Stimulated activated naive B cell treated with anti-CD40 and anti-IgM and Interleukin-4, amounts not matched to agents 10 μg/mL and 1 μg/mL and 100 μg/mL, for 72 hours (primary cell): ENCODE data around the gene CACNA1D.

Experiments
- ATAC-seq, 2 donors: fragments of 150-1000 bp; cut with Tn5 transposase; replicated peaks; 2 replicates each; pipeline ENCODE4 v1.10.0; 2021; ENCODE audit warnings: moderate library complexity in 1 of 2
- DNase-seq: peaks from one replicate; pipeline ENCODE4 v3.0.0; 2021
- H3K27ac Mint-ChIP-seq: one replicate; pipeline ENCODE4 v1.8.0; 2022; ENCODE audit warnings: mild to moderate bottlenecking, mixed read lengths
- H3K27me3 Mint-ChIP-seq, 2 donors: one replicate each; pipeline ENCODE4 v1.8.0; 2022; ENCODE audit warnings: mixed read lengths in 2 of 2
- H3K36me3 Mint-ChIP-seq, 2 donors: one replicate each; pipeline ENCODE4 v1.8.0; 2022; ENCODE audit warnings: mixed read lengths in 2 of 2, mild to moderate bottlenecking in 1 of 2
- H3K4me1 Mint-ChIP-seq, 2 donors: one replicate each; pipeline ENCODE4 v1.8.0; 2022; ENCODE audit warnings: mixed read lengths in 2 of 2, mild to moderate bottlenecking in 1 of 2
- H3K4me3 Mint-ChIP-seq, 2 donors: one replicate each; pipeline ENCODE4 v1.8.0; 2022; ENCODE audit warnings: mild to moderate bottlenecking in 2 of 2, mixed read lengths in 2 of 2, moderate library complexity in 1 of 2
- H3K9me3 Mint-ChIP-seq, 2 donors: one replicate each; pipeline ENCODE4 v1.8.0; 2022; ENCODE audit warnings: mixed read lengths in 2 of 2, mild to moderate bottlenecking in 1 of 2

The CACNA1D gene

DNA sequence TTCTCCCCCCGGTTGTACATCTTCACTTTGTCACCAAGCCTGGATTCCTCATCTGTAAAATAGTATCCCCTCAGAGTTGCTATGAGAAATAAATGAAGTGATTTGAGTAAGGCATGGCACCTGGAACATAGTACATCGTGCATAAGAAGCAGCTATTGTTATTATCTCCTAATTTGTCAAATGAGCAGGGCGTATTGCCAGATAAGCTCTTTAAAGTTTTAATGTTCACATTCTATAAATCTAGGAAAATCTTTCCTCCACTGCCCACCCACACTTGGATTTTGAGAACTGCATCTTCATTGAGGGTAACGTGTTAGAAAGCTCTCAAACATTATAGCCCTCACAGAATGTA lies 32.3 kb downstream of the CACNA1D start:
- no peaks in the 10 kb centered on the region for H3K4me1 Mint-ChIP-seq
- H3K36me3 Mint-ChIP-seq: no peaks in the 10 kb centered on the region
- no peak for ATAC-seq
- peaks cover 12 to 32% of the 10 kb centered on the region in 2 donors for H3K27me3 Mint-ChIP-seq
- no peak overlapping the region for H3K27ac Mint-ChIP-seq
- H3K9me3 Mint-ChIP-seq: no peaks in the 10 kb centered on the region
- no peak for DNase-seq
- no peak overlapping the region for H3K4me3 Mint-ChIP-seq

DNA sequence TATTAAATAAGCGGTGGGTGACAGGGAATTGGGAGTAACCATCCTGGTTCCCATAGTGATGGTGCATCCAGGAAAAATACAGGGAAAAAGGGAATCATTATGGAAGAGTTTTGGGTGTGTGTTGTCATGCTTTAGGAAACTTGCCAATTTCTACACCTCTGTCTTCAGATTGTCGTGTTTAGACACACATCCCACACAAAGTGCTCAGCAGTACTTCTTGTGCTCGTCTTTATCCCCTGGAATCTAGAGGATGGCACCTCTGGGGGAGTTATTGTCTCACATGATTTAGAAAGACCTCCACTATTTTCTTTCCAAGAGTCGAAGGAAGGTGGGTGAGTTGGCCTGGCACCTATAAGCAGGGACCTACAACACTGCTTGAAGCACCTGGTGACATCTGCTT lies 35.8 kb downstream of the CACNA1D start:
- DNase-seq (no peak), ATAC-seq (no peak)
- Mint-ChIP-seq H3K27ac (no peak overlapping the region), H3K27me3 (peaks cover 11 to 32% of the 10 kb centered on the region in 2 donors), H3K9me3 (no peaks in the 10 kb centered on the region), H3K4me3 (no peak overlapping the region), H3K36me3 (no peaks in the 10 kb centered on the region), H3K4me1 (no peaks in the 10 kb centered on the region)

DNA sequence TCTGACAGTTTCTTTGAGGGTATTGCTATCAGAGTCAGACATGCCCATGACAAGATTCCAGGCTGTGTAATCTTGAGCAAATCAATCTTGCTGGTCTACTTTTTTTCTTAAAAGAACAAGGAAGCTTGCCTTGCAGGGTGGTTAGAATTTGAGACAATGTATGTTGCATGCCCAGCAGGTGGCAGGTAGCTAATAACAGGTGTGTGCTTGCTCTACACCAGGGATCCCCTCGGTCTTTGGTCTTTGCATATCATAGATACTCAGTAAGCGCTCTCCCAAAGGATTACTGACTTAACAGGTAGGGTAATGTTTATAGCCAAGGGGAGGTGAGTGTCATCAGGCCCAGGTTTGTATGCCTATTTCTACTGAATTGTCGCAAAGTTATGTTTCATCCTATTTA lies 37.3 kb downstream of the CACNA1D start:
- ATAC-seq: no peak

DNA sequence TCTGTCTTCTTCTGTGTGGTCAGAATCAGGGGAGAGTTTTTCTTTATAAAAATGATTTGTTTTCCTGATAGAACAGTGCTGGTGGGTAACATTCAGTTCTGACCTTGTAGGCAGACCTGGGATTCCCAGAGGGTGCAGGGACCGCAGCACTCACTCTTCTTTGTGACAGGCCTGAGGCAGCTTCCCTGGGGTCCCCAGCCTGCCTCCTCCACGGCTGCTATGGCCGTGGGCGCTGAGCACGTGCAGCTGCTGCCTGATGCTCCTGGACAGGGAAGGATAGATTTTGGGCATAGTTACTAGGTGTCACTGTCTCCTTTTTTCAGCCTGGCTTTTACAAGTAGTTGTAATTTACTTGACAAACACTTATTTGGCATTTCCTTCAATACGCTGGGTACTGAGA lies 39.1 kb downstream of the CACNA1D start:
- H3K27me3 Mint-ChIP-seq: peaks cover 13 to 30% of the 10 kb centered on the region in 2 donors
- H3K9me3 Mint-ChIP-seq: no peaks in the 10 kb centered on the region
- DNase-seq (no peak), ATAC-seq (no peak)
- H3K4me3 Mint-ChIP-seq: no peak overlapping the region
- H3K27ac Mint-ChIP-seq: no peak overlapping the region
- no peaks in the 10 kb centered on the region for H3K4me1 Mint-ChIP-seq
- no peaks in the 10 kb centered on the region for H3K36me3 Mint-ChIP-seq

More for the DNA sequence above, 37.3 kb downstream of the CACNA1D start:
- Mint-ChIP-seq H3K27ac (no peak overlapping the region), H3K9me3 (no peaks in the 10 kb centered on the region), H3K27me3 (peaks cover 12 to 28% of the 10 kb centered on the region in 2 donors), H3K36me3 (no peaks in the 10 kb centered on the region), H3K4me3 (no peak overlapping the region), H3K4me1 (no peaks in the 10 kb centered on the region)
- DNase-seq: no peak

DNA sequence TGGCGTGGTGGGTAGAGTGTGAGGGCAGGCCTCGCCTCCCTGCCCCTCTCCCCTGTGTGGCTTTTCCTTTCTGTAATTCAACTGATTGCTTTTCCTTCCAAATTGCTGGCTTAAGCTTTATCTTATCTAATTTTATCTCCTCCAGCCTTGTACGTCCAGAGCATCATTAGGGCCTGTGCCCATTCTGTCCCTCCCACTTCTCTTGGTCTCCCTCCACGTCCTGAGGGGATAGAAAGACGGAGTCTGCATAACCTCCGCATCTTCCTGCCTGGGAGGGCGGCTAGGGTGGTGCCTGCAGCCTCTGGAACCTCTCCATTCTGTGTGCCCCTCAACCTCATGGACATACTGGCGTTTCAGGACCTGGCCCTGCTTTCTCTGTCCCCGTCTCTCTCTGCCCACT lies 39.8 kb downstream of the CACNA1D start:
- ATAC-seq (no peak), DNase-seq (no peak)
- Mint-ChIP-seq H3K36me3 (no peaks in the 10 kb centered on the region), H3K27me3 (peaks cover 19 to 33% of the 10 kb centered on the region in 2 donors), H3K4me3 (no peak overlapping the region), H3K9me3 (no peaks in the 10 kb centered on the region), H3K4me1 (no peaks in the 10 kb centered on the region), H3K27ac (no peak overlapping the region)

DNA sequence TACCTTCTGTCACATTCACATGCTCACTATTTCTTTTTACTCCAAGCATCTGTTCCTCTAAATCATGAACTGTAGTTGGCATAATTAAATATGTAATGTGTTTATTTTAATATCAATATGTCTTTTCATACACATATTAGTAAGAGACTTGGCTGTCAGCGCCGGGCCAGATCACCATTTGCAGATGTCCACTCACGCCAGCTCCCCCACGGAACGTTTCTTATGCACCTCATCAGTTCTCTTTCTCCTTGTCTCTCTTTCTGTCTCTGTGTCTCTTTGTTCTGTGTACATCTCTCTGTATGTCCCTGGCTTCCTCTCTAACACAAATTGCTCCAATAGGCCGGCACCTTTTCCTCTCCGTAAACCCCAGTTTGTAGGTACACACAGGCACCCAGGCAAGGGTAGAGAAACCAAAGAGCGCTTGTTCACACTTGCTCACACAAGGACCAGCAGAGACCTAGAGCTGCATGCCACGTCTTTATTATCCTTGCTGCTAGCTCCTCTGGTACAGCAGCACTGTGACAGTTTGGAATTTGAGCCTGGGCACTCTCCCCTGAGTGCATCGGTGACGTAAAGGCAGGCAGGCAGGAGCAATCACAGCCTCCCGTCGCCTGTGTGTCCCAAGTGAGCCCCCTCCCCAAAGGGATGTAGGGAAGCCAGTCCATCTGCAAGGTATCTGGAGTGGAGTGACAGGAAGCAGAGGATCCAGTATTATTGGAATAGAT lies 40.4 kb downstream of the CACNA1D start:
- Mint-ChIP-seq H3K27ac (no peak overlapping the region), H3K27me3 (peaks cover 24 to 34% of the 10 kb centered on the region in 2 donors), H3K9me3 (no peaks in the 10 kb centered on the region), H3K4me3 (no peak overlapping the region), H3K4me1 (no peaks in the 10 kb centered on the region), H3K36me3 (no peaks in the 10 kb centered on the region)
- DNase-seq: no peak
- no peak for ATAC-seq

DNA sequence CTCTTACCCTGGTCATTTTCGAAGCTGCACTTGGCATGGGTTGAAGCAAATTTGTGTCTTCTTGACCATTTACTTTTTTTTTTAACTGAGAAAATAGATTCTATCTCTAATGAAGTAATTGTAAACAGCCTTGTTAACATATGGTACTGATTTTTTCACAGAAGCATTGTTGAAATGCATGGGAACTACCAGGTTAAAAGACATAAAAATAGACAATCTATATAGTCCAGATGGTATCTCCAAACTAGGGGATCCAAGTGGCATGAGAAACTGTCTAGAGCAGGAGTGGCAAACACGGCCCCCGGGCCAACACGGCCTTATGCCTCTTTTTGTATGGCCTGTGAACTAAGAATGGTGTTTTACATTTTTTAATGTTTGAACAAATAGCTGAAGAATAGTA lies 41.9 kb downstream of the CACNA1D start:
- ATAC-seq (no peak), DNase-seq (no peak)
- no peaks in the 10 kb centered on the region for H3K4me1 Mint-ChIP-seq
- no peak overlapping the region for H3K27ac Mint-ChIP-seq
- H3K9me3 Mint-ChIP-seq: no peaks in the 10 kb centered on the region
- no peaks in the 10 kb centered on the region for H3K36me3 Mint-ChIP-seq
- H3K4me3 Mint-ChIP-seq: no peak overlapping the region
- H3K27me3 Mint-ChIP-seq: peaks cover 22 to 26% of the 10 kb centered on the region in 2 donors

DNA sequence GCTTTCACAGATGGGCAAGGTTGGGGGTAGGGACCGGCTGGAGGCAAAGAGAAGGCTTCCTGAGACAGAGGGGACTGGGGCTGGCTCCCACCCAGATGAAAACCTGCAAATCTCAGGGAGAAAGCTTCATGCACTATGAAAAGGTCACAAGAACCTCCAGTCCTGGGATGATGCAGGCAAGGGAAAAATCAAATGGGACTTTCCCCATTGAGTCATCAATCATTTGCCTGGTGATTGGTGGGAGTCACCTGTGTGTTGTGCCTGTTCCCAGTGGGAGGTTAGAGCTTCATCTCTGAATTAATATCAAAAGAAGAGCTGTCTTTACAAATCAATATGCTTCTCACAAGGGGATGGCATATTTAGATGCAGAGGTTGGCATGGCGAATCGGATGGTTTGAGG lies 49.9 kb downstream of the CACNA1D start:
- Mint-ChIP-seq H3K4me3 (no peak overlapping the region), H3K9me3 (no peaks in the 10 kb centered on the region), H3K36me3 (no peaks in the 10 kb centered on the region), H3K27ac (no peak overlapping the region), H3K4me1 (peaks cover 0 to 4% of the 10 kb centered on the region in 2 donors), H3K27me3 (peaks cover 25 to 40% of the 10 kb centered on the region in 2 donors)
- DNase-seq (no peak), ATAC-seq (peak in 1 of 2 donors; percentile 22)

DNA sequence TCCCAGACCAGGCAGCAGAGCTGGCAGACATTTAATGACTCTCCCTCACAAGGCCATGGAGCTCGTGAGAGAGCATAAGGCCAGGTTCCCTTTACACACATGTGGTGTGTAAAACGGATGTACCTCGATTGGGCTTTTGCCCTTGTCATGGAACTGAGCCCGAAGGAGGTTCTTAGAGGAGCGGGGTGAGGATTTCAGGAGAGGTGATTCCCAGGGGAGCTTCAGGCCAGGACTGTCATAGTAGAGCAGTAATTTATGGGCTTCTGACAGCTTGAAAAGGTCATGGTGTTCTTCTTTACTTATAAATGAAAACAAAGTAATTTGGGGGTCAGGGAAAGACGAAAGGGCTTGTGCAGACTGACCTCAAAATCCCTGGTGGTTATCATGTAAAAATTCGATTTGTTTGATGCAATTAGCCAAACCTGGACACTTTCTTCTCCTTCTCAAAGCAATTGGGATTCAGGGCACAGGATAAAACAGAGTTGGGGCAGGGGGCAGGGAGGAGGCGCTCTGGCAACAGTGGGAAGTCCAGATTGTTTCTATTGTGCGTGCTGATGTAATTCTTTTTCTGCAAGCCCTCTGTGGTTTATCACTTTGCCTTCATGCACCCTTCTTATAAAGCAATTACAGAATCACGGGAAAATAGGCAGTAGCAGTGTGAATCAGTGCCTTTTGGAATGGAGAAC lies 51.0 kb downstream of the CACNA1D start:
- Mint-ChIP-seq H3K36me3 (no peaks in the 10 kb centered on the region), H3K27me3 (peaks cover 25 to 36% of the 10 kb centered on the region in 2 donors), H3K9me3 (no peaks in the 10 kb centered on the region), H3K4me1 (peaks cover 0 to 4% of the 10 kb centered on the region in 2 donors), H3K4me3 (no peak overlapping the region), H3K27ac (no peak overlapping the region)
- ATAC-seq (no peak), DNase-seq (no peak)

DNA sequence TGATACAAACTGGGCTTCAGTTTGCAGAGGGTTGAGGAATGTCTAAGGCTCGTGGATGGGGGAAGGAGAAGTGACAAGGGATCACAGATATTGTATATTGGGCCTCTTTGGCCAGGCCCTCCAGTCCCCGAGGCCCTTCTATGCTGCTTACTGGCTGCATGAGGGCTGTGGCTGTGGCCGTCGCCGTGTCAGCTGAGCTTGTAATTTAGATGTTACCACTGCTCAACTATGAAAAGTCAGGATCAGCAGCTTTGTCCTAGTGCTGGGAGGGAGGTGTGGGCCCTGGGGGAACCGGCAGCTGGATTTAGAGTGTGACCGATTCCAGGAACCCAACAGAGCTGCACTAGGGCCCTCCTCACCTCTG lies 51.6 kb downstream of the CACNA1D start:
- no peaks in the 10 kb centered on the region for H3K36me3 Mint-ChIP-seq
- no peak overlapping the region for H3K4me3 Mint-ChIP-seq
- no peaks in the 10 kb centered on the region for H3K9me3 Mint-ChIP-seq
- no peak overlapping the region for H3K27ac Mint-ChIP-seq
- H3K4me1 Mint-ChIP-seq: peaks cover 0 to 4% of the 10 kb centered on the region in 2 donors
- ATAC-seq: no peak
- peaks cover 26 to 36% of the 10 kb centered on the region in 2 donors for H3K27me3 Mint-ChIP-seq
- no peak for DNase-seq

DNA sequence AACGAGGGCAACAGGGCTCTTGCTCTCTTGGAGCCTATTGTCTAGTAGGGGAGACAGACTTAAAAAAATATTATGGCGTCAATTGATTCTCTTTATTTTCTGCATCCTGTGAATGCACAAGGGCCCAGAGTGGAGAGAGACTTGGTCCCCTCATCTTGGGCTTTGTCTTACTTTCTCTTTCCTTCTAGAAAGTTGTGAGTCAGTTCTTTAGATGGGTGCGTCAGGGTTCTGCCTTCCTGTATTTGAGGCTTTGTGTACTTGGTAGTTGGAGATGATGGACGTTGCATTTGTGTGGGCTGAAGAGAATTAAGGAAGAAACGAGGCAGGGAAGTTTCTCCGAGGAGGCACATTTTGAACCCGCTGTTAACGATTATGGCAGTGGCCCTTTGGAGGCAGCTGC lies 52.9 kb downstream of the CACNA1D start:
- ATAC-seq (no peak), DNase-seq (no peak)
- Mint-ChIP-seq H3K27ac (no peak overlapping the region), H3K4me1 (peaks cover 0 to 7% of the 10 kb centered on the region in 2 donors), H3K4me3 (no peak overlapping the region), H3K36me3 (no peaks in the 10 kb centered on the region), H3K9me3 (no peaks in the 10 kb centered on the region), H3K27me3 (peaks cover 15 to 33% of the 10 kb centered on the region in 2 donors)

DNA sequence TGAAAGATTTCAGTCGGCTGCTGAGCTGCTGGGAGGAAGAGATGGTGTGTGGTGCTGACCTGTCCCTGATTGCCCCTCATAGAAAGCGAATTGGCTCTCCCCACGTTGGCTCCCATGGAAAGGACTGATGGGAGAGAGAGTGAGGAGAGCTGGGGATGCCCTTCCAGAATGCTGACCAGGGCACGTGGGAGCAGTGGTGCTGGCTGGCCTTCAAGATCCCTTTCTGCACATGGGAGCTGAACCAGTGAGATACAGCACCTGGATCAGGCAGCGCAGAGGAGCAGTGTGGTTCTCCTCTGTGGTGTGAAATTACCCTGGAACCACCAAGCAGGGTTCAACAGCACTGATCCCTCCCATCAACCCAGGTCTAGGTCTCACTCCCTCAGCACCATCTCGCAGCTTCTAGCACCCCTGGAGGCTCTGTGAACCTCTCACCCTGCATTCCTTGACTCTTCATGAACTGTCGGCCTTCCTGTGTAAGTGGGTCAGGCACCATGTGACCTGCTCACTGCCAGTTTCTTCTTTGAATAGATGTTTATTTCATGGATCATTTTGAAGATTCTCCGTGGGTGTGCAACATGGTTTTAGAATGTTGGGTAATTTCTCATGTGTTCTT lies 55.7 kb downstream of the CACNA1D start:
- H3K4me1 Mint-ChIP-seq: peaks cover 0 to 7% of the 10 kb centered on the region in 2 donors
- H3K9me3 Mint-ChIP-seq: peaks cover 0 to 2% of the 10 kb centered on the region in 2 donors
- no peak overlapping the region for H3K27ac Mint-ChIP-seq
- no peaks in the 10 kb centered on the region for H3K36me3 Mint-ChIP-seq
- no peak for ATAC-seq
- no peak for DNase-seq
- H3K27me3 Mint-ChIP-seq: peaks cover 12 to 33% of the 10 kb centered on the region in 2 donors
- no peak overlapping the region for H3K4me3 Mint-ChIP-seq

DNA sequence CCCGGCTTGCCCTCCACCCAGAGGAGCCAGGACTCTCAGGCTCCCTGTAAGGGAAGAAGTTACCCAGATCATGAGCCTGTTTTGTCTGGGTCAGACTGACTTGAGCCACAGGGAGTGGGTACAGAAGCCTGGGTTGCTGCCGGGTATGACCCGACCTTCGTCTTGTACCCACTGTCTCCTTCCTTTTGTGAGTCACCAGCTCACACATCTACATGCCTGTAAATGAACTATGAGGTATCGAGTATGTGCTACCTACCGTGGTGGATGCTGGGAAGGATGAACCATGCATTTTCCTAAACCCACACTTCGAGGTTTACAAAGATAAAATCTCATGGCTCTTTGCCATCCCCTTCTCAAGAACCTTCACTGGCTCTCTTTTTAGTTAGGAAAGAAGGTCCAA lies 56.9 kb downstream of the CACNA1D start:
- no peak overlapping the region for H3K4me3 Mint-ChIP-seq
- peaks cover 0 to 11% of the 10 kb centered on the region in 2 donors for H3K4me1 Mint-ChIP-seq
- DNase-seq (no peak), ATAC-seq (no peak)
- no peaks in the 10 kb centered on the region for H3K36me3 Mint-ChIP-seq
- peaks cover 0 to 2% of the 10 kb centered on the region in 2 donors for H3K9me3 Mint-ChIP-seq
- peaks cover 12 to 33% of the 10 kb centered on the region in 2 donors for H3K27me3 Mint-ChIP-seq
- H3K27ac Mint-ChIP-seq: no peak overlapping the region

DNA sequence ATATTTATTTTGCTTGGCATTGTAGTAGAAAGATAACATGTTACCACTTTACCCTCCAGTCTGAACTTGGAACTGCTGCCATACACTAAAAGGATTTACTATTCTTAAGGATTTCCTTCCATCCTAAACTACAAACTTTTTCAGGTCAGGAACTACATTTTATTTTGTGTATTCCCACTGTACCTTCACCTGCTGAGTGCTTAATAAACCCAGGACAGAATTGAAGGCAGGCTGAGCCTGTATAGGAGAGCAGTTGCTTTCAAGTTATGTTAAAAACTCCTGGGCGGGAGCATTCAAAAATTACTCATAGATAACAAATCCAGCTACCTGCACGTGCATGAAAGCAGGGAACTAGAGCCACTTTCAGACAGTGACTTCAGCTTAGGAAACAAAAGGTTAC lies 58.3 kb downstream of the CACNA1D start:
- DNase-seq (no peak), ATAC-seq (no peak)
- Mint-ChIP-seq H3K27ac (no peak overlapping the region), H3K27me3 (peaks cover 12 to 24% of the 10 kb centered on the region in 2 donors), H3K4me3 (no peak overlapping the region), H3K4me1 (peaks cover 0 to 11% of the 10 kb centered on the region in 2 donors), H3K9me3 (peaks cover 0 to 2% of the 10 kb centered on the region in 2 donors), H3K36me3 (no peaks in the 10 kb centered on the region)

DNA sequence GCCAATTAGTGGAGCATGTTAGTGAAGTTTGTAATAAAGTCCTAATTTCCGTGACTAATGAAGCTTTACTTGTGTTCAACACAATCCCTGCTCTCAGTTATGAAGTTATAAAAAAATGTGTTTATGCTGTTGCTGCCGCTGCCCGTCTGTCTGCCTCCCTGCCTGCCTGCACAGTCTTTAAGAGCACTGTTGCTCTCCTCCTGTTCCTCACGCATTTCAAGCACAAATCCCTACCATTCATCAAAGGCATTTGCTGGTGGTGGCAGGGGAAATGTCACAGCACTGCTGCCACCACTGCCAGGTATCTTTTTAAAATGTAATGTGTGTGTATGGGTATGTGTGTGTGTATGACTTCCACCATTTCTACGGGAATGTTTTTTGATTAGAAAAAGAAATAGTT lies 58.8 kb downstream of the CACNA1D start:
- DNase-seq (no peak), ATAC-seq (no peak)
- peaks cover 12 to 19% of the 10 kb centered on the region in 2 donors for H3K27me3 Mint-ChIP-seq

More for the DNA sequence above, 58.8 kb downstream of the CACNA1D start:
- Mint-ChIP-seq H3K27ac (no peak overlapping the region), H3K4me1 (peaks cover 0 to 11% of the 10 kb centered on the region in 2 donors), H3K4me3 (no peak overlapping the region), H3K9me3 (peaks cover 0 to 2% of the 10 kb centered on the region in 2 donors), H3K36me3 (no peaks in the 10 kb centered on the region)
